IPS-20b (cell line): ENCODE measurements around the gene EPS15.
"Not testable (repeated sequence)": the region's sequence is repeated elsewhere in the genome, so short reads cannot be mapped to it uniquely, and the experiment has no call there.

ENCODE experiments used
- H3K27ac ChIP-seq: one replicate; pipeline ENCODE4 v1.5.1; 2013; ENCODE audit warnings: low read length
- H3K27me3 ChIP-seq: 2 replicates; pipeline ENCODE4 v1.6.1; 2013; ENCODE audit warnings: mild to moderate bottlenecking, low read length, inconsistent platforms; ENCODE audit not compliant: insufficient read depth
- H3K36me3 ChIP-seq: 2 replicates; pipeline ENCODE4 v1.6.1; 2013; ENCODE audit warnings: low read depth, mild to moderate bottlenecking, inconsistent platforms, low read length, moderate library complexity; ENCODE audit not compliant: insufficient read depth
- H3K4me1 ChIP-seq: 2 replicates; pipeline ENCODE4 v1.6.1; 2013; ENCODE audit warnings: mild to moderate bottlenecking, control low read depth, inconsistent platforms, low read length, moderate library complexity; ENCODE audit not compliant: insufficient read depth
- H3K4me3 ChIP-seq: 2 replicates; pipeline ENCODE4 v1.5.1; 2013; ENCODE audit warnings: mild to moderate bottlenecking, low read length, inconsistent platforms
- H3K9ac ChIP-seq: 2 replicates; pipeline ENCODE4 v1.6.1; 2013; ENCODE audit warnings: low read depth, mild to moderate bottlenecking, inconsistent platforms, low read length, moderate library complexity
- H3K9me3 ChIP-seq: 2 replicates; pipeline ENCODE4 v1.6.1; 2013; ENCODE audit warnings: mild to moderate bottlenecking, low read depth, low read length, inconsistent platforms; ENCODE audit not compliant: insufficient read depth

Gene EPS15

GRCh38 chr1:51417496-51418383 is 101.3 kb downstream of the EPS15 start:
- Histone ChIP-seq H3K27me3 (no peaks in the 10 kb centered on the region), H3K9me3 (no peaks in the 10 kb centered on the region), H3K9ac (no peak overlapping the region), H3K4me1 (peaks cover 11% of the 10 kb centered on the region; the same call in 1 of the 2 replicates), H3K27ac (no peak overlapping the region), H3K36me3 (peaks cover 8% of the 10 kb centered on the region; the same call in 1 of the 2 replicates), H3K4me3 (no peak overlapping the region)

DNA sequence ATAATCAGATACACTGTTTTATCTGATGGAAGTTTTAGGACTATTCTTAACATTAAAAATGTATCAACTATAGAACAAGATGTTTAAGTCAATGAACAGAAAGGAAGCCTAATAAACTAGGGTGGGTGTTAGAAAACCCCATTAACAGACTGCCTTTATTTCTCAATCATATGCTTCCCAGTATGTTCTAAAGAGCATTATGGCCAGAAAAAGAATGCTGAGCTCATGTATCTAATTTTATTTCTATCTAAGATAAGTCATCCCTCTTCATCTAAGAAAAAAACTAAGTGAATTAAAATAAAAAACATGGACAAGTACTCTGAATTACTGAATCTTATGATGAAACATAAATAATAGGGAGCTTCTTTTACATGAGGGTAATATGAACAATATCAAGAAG is 102.2 kb downstream of the EPS15 start:
- Histone ChIP-seq H3K9me3 (no peaks in the 10 kb centered on the region), H3K36me3 (peaks cover 8% of the 10 kb centered on the region; the same call in 1 of the 2 replicates), H3K4me1 (peaks cover 4% of the 10 kb centered on the region; the same call in 1 of the 2 replicates), H3K9ac (no peak overlapping the region), H3K27ac (no peak overlapping the region), H3K4me3 (no peak overlapping the region), H3K27me3 (no peaks in the 10 kb centered on the region)

- Histone ChIP-seq H3K9me3 (no peaks in the 10 kb centered on the region), H3K27me3 (no peaks in the 10 kb centered on the region), H3K27ac (no peak overlapping the region), H3K4me3 (no peak overlapping the region), H3K36me3 (peaks cover 8% of the 10 kb centered on the region; the same call in 1 of the 2 replicates), H3K4me1 (peaks cover 4% of the 10 kb centered on the region; the same call in 1 of the 2 replicates), H3K9ac (no peak overlapping the region)
Measured at GRCh38 chr1:51415963-51416362, 103.1 kb downstream of the EPS15 start.

GRCh38 chr1:51414811-51415210 is 104.3 kb downstream of the EPS15 start:
- Histone ChIP-seq H3K9ac (no peak overlapping the region), H3K4me1 (no peaks in the 10 kb centered on the region)

GRCh38 chr1:51411820-51412219 is 107.2 kb downstream of the EPS15 start:
- H3K27ac ChIP-seq, H3K9me3 ChIP-seq, H3K4me1 ChIP-seq, H3K4me3 ChIP-seq, H3K9ac ChIP-seq, H3K27me3 ChIP-seq: not testable (repeated sequence)
- peaks cover 23% of the 10 kb centered on the region for H3K36me3 ChIP-seq

More at GRCh38 chr1:51414811-51415210, 104.3 kb downstream of the EPS15 start:
- H3K4me3 ChIP-seq = no peak overlapping the region
- no peaks in the 10 kb centered on the region for H3K27me3 ChIP-seq
- H3K27ac ChIP-seq = no peak overlapping the region
- no peaks in the 10 kb centered on the region for H3K9me3 ChIP-seq
- peaks cover 8% of the 10 kb centered on the region; the same call in 1 of the 2 replicates for H3K36me3 ChIP-seq

GRCh38 chr1:51410568-51411460 is 108.3 kb downstream of the EPS15 start:
- Histone ChIP-seq H3K4me1 (no peaks in the 10 kb centered on the region), H3K36me3 (peaks cover 33% of the 10 kb centered on the region), H3K4me3 (no peak overlapping the region), H3K27ac (no peak overlapping the region), H3K9me3 (no peaks in the 10 kb centered on the region), H3K9ac (no peak overlapping the region), H3K27me3 (no peaks in the 10 kb centered on the region)

- H3K9ac ChIP-seq, H3K27me3 ChIP-seq, H3K4me1 ChIP-seq, H3K4me3 ChIP-seq, H3K27ac ChIP-seq, H3K9me3 ChIP-seq: not testable (repeated sequence)
- peaks cover 42% of the 10 kb centered on the region for H3K36me3 ChIP-seq
Measured at GRCh38 chr1:51409755-51410541, 109.1 kb downstream of the EPS15 start.

GRCh38 chr1:51392241-51392640 is 126.8 kb downstream of the EPS15 start:
- Histone ChIP-seq H3K9me3 (no peaks in the 10 kb centered on the region), H3K27ac (no peak overlapping the region), H3K27me3 (no peaks in the 10 kb centered on the region), H3K4me3 (no peak overlapping the region), H3K36me3 (peaks cover 31% of the 10 kb centered on the region; the same call in 1 of the 2 replicates), H3K4me1 (no peaks in the 10 kb centered on the region), H3K9ac (no peak overlapping the region)

DNA sequence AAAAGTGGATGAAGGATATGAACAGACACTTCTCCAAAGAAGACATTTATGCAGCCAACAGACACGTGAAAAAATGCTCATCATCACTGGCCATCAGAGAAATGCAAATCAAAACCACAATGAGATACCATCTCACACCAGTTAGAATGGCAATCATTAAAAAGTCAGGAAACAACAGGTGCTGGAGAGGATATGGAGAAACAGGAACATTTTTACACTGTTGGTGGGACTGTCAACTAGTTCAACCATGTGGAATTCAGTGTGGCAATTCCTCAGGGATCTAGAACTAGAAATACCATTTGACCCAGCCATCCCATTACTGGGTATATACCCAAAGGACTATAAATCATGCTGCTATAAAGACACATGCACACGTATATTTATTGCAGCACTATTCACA is 128.4 kb downstream of the EPS15 start:
- H3K9ac ChIP-seq, H3K4me1 ChIP-seq: not testable (repeated sequence)
- H3K36me3 ChIP-seq = peaks cover 23% of the 10 kb centered on the region

DNA sequence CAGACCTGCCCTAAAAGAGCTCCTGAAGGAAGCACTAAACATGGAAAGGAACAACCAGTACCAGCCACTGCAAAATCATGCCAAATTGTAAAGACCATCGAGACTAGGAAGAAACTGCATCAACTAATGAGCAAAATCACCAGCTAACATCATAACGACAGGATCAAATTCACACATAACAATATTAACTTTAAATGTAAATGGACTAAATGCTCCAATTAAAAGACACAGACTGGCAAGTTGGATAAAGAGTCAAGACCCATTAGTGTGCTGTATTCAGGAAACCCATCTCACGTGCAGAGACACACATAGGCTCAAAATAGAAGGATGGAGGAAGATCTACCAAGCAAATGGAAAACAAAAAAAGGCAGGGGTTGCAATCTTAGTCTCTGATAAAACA is 131.8 kb downstream of the EPS15 start:
- peaks cover 29% of the 10 kb centered on the region for H3K36me3 ChIP-seq
- H3K4me1 ChIP-seq, H3K4me3 ChIP-seq, H3K27me3 ChIP-seq, H3K9ac ChIP-seq, H3K27ac ChIP-seq: not testable (repeated sequence)
- peaks cover 27% of the 10 kb centered on the region for H3K9me3 ChIP-seq

More for the DNA sequence above, 128.4 kb downstream of the EPS15 start:
- H3K27me3 ChIP-seq, H3K27ac ChIP-seq, H3K4me3 ChIP-seq, H3K9me3 ChIP-seq: not testable (repeated sequence)

- H3K4me1 ChIP-seq, H3K27ac ChIP-seq, H3K27me3 ChIP-seq, H3K4me3 ChIP-seq, H3K9ac ChIP-seq: not testable (repeated sequence)
- Histone ChIP-seq H3K36me3 (peaks cover 26% of the 10 kb centered on the region), H3K9me3 (peaks cover 27% of the 10 kb centered on the region)
Measured at GRCh38 chr1:51386259-51386658, 132.8 kb downstream of the EPS15 start.
